WI38 (cell line): ENCODE data around the gene PLEKHA8.

Source experiments
- H3K4me3 ChIP-seq: 2 replicates; pipeline ENCODE4 v1.5.1; 2011; ENCODE audit warnings: low read depth, mild to moderate bottlenecking, control low read depth, low read length
- TF ChIP-seq, protein P1 (sequence below): IDR thresholded peaks from 2 replicates; pipeline ENCODE4 v1.5.1; 2012; ENCODE audit warnings: low read depth, mild to moderate bottlenecking, control low read depth, low read length

Gene PLEKHA8

GRCh38 chr7:30022991-30023390 lies 5.2 kb upstream of the PLEKHA8 start:
- TF ChIP-seq, protein P1, sequence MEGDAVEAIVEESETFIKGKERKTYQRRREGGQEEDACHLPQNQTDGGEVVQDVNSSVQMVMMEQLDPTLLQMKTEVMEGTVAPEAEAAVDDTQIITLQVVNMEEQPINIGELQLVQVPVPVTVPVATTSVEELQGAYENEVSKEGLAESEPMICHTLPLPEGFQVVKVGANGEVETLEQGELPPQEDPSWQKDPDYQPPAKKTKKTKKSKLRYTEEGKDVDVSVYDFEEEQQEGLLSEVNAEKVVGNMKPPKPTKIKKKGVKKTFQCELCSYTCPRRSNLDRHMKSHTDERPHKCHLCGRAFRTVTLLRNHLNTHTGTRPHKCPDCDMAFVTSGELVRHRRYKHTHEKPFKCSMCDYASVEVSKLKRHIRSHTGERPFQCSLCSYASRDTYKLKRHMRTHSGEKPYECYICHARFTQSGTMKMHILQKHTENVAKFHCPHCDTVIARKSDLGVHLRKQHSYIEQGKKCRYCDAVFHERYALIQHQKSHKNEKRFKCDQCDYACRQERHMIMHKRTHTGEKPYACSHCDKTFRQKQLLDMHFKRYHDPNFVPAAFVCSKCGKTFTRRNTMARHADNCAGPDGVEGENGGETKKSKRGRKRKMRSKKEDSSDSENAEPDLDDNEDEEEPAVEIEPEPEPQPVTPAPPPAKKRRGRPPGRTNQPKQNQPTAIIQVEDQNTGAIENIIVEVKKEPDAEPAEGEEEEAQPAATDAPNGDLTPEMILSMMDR: no peak
- no peak overlapping the region for H3K4me3 ChIP-seq

DNA sequence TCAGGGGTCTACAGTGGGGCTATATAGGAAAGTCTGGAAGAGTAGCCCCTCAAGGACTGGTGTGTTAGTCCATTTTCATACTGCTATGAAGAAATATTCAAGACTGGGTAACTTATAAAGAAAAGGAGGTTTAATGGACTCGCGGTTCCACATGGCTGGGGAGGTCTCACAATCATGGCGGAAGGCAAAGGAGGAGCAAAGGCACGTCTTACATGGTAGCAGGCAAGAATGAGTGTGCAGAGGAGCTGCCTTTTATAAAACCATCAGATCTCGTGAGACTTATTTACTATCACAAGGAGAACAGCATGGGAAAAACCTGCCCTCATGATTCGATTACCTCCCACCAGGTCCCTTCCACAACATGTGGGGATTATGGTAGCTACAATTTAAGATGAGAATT lies 4.7 kb upstream of the PLEKHA8 start:
- TF ChIP-seq, protein P1: no peak
- H3K4me3 ChIP-seq: no peak overlapping the region

GRCh38 chr7:30026229-30027064 lies 1.8 kb upstream of the PLEKHA8 start, which contains the start of gene FKBP14:
Gene FKBP14, minus strand, starts transcription at chr7:30026702. Its CDS starts 194 bp downstream, at chr7:30026508.
- H3K4me3 ChIP-seq: peak within 1 kb of the TSS; percentile 77
- TF ChIP-seq, protein P1: no peak

GRCh38 chr7:30027065-30027456 lies 1.2 kb upstream of the PLEKHA8 start:
- peak overlapping the region; percentile 77 for H3K4me3 ChIP-seq
- TF ChIP-seq, protein P1: no peak

DNA sequence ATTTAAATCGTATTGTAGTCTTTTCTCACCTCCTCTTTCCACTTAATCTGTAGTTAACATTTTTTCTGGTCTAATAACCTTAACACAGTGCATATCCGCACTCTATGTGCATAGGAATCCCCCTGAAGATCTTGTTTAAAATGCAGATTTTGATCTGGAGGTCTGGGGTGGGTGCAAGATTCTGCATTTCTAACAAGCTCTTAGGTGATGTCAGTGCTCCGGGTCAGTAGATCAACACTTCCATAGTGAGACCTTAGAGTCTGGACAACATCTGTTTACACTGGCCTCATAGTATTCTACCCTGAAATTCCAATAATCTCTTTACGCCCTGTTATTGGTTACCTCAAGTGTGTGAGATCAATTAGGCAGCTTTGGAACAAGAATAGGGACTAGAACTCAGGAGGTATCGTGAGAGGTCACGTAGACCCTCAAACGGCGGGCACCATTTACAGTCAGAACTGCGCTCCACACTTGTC lies 434 bp upstream of the PLEKHA8 start:
- TF ChIP-seq, protein P1: no peak

GRCh38 chr7:30028749-30029635 lies 780 bp downstream of the PLEKHA8 start:
- peak overlapping the region; percentile 77 for H3K4me3 ChIP-seq
- TF ChIP-seq, protein P1: no peak

More for the DNA sequence above, 434 bp upstream of the PLEKHA8 start:
- peak overlapping the region; percentile 77 for H3K4me3 ChIP-seq
